Bronchial epithelial cell (primary cell): ENCODE results near the gene BCAS3. TPM values are rescaled to one million over a fixed set of nuclear protein-coding genes. Genes with fewer than 3 reads are reported as not detected.
"Not testable (repeated sequence)": the region's sequence is repeated elsewhere in the genome, so short reads cannot be mapped to it uniquely, and the experiment has no call there.

ENCODE experiments used
- DNase-seq: peaks from one replicate; pipeline ENCODE4 v3.0.0-alpha.2; 2010; ENCODE audit warnings: low read depth
- FAIRE-seq: peaks from 2 replicates; lab custom pipeline; 2011; peaks lifted over from hg19 to GRCh38; lab: Jason Lieb, UNC
- H3K27me3 ChIP-seq: 2 replicates; pipeline ENCODE4 v1.5.1; 2011; ENCODE audit warnings: low read length; ENCODE audit not compliant: control insufficient read depth, insufficient read depth
- H3K36me3 ChIP-seq: 2 replicates; pipeline ENCODE4 v1.5.1; 2011; ENCODE audit warnings: low read length; ENCODE audit not compliant: control insufficient read depth, insufficient read depth
- H3K4me3 ChIP-seq: 2 replicates; pipeline ENCODE4 v1.5.1; 2011; ENCODE audit warnings: mild to moderate bottlenecking, low read depth, low read length, control low read depth
- CTCF ChIP-seq: IDR thresholded peaks from 2 replicates; pipeline ENCODE4 v1.5.1; 2011; ENCODE audit warnings: mild to moderate bottlenecking, moderate library complexity, low read length, control low read depth, inconsistent platforms; ENCODE audit not compliant: insufficient read depth, severe bottlenecking
- total RNA-seq: library from RNA; depleted of rRNA; stranded (reverse); fragments of >200 nt; gene quantifications from 2 replicates; pipeline ENCODE4 v1.2.1, GENCODE V29; 2014

BCAS3 gene
- total RNA-seq, 1 donor from 2014 or later, result 10.3 TPM

DNA sequence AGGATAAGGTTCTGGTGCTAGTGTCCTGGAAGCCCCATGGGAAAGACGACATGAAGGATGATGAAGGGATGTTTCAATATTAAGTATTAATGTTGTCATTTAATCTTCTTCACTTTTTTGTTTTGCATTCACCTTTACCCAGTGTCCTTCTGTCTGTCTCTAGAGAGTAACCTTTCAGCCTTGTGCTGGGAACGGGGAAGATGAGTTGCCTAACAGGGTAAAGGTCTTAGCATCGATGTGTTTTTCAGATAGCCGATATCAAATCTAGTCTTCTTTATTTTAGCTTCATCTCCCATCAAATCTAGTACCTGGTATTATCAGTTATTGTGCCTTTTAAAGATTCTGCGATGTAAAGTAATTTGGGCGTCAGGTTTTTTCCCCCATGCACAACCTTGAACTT lies 125.4 kb downstream of the BCAS3 start:
- DNase-seq (no peak), FAIRE-seq (no peak)
- H3K27me3 ChIP-seq, result no peaks in the 10 kb centered on the region
- H3K4me3 ChIP-seq, result no peak overlapping the region
- H3K36me3 ChIP-seq, result no peaks in the 10 kb centered on the region
- no peak for TF ChIP-seq CTCF

DNA sequence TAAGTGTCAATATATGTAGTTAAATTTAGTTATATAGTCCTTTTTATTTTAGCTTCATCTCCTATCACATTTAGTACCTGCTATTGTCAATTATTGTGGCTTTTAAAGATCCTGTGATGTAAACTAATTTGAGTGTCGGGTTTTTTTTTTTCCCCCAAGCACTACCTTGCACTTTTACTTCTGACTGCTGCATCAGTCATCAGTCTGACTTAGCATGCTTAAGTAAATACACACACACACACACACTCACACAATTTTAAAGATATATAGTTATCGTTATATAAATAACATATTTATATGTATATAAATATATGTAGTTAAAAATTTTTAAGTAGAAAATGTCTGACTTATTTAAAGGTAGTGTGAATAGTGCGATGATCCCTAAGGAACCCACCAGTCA lies 127.2 kb downstream of the BCAS3 start:
- no peak for TF ChIP-seq CTCF
- no peak overlapping the region for H3K4me3 ChIP-seq
- DNase-seq (peak; percentile 39), FAIRE-seq (no peak)
- no peaks in the 10 kb centered on the region for H3K27me3 ChIP-seq
- H3K36me3 ChIP-seq, result no peaks in the 10 kb centered on the region

- no peak for FAIRE-seq
- H3K27me3 ChIP-seq, result no peaks in the 10 kb centered on the region
- TF ChIP-seq CTCF, result no peak
Observed at GRCh38 chr17:60809421-60809820, 131.8 kb downstream of the BCAS3 start.

GRCh38 chr17:60814941-60815340 lies 137.3 kb downstream of the BCAS3 start:
- H3K27me3 ChIP-seq, H3K4me3 ChIP-seq, FAIRE-seq, DNase-seq, H3K36me3 ChIP-seq: not testable (repeated sequence)

More at GRCh38 chr17:60809421-60809820, 131.8 kb downstream of the BCAS3 start:
- no peak for DNase-seq
- Histone ChIP-seq H3K36me3 (no peaks in the 10 kb centered on the region), H3K4me3 (no peak overlapping the region)

DNA sequence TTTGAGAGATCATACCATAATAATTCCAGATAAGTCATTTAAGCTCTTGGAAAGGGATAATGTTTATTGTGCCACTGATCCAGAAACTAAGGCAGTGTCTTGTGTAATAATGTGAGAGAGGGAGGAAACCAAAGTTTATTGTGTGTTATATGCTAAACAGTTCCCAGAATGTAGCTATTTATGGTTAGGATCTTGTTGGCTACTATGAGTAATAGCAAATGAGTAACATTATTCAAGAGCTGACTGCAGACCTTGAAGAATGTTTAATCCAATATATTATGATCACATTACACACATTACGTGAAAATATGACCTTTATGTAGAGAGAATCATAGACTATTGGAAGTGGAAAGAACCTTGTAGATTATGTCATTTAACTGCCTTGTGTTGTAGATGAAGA lies 139.5 kb downstream of the BCAS3 start:
- FAIRE-seq (no peak), DNase-seq (peak; percentile 89)
- Histone ChIP-seq H3K27me3 (no peaks in the 10 kb centered on the region), H3K36me3 (no peaks in the 10 kb centered on the region), H3K4me3 (no peak overlapping the region)
- no peak for TF ChIP-seq CTCF

GRCh38 chr17:60819447-60820130 lies 141.9 kb downstream of the BCAS3 start:
- no peaks in the 10 kb centered on the region for H3K27me3 ChIP-seq
- H3K4me3 ChIP-seq, result no peak overlapping the region
- DNase-seq (no peak), FAIRE-seq (no peak)
- H3K36me3 ChIP-seq, result no peaks in the 10 kb centered on the region
- TF ChIP-seq CTCF, result no peak
